ENCODE results near the gene PRSS23.

DNA sequence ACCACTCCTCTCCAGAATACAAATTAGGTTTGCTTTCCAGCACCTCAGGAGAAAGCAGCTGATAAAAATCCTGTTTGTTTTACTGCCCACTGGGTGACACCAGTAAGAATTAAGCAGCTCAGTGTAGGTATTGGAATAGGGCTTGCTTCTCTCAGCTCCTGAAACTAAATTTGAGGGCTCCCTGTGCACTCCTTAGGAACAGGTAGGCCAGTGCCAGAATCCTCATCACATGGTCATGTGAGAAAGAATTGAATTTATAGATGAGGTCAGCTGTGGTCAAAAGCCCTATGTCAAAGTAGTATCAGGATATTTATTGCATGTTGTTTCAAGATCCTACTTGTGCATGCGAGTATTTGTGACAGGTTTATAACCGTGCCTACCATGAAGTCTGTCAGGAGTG lies 1.0 kb downstream of the PRSS23 start:
- TF ChIP-seq, protein P1, sequence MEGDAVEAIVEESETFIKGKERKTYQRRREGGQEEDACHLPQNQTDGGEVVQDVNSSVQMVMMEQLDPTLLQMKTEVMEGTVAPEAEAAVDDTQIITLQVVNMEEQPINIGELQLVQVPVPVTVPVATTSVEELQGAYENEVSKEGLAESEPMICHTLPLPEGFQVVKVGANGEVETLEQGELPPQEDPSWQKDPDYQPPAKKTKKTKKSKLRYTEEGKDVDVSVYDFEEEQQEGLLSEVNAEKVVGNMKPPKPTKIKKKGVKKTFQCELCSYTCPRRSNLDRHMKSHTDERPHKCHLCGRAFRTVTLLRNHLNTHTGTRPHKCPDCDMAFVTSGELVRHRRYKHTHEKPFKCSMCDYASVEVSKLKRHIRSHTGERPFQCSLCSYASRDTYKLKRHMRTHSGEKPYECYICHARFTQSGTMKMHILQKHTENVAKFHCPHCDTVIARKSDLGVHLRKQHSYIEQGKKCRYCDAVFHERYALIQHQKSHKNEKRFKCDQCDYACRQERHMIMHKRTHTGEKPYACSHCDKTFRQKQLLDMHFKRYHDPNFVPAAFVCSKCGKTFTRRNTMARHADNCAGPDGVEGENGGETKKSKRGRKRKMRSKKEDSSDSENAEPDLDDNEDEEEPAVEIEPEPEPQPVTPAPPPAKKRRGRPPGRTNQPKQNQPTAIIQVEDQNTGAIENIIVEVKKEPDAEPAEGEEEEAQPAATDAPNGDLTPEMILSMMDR (IDR thresholded peaks at IDR 0.05), result no peak
- TF ChIP-seq EZH2phosphoT487 (IDR thresholded peaks at IDR 0.05), result no peak

All from neural progenitor cell (in vitro differentiated cells).